ENCODE results near the gene SMARCC1.

DNA sequence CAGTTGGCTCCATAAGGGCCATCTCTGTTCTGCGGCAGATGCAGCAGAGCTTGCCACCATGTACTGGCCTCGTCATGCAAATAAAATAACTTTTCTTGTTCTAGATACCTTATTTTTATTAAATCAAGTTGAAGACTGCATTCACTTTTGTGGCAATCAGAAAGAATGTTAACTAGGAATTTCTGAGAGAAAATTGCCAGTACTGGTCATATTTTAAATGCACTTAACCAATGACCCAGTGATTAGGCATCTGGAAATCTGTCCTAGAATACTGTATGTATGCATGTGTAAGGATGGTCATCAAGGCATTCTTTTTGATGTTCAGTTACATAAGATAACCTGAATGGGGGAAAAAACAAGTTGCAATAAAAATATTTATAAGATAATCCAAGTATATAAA is 168.8 kb downstream of the SMARCC1 start:
- TF ChIP-seq, protein P1, sequence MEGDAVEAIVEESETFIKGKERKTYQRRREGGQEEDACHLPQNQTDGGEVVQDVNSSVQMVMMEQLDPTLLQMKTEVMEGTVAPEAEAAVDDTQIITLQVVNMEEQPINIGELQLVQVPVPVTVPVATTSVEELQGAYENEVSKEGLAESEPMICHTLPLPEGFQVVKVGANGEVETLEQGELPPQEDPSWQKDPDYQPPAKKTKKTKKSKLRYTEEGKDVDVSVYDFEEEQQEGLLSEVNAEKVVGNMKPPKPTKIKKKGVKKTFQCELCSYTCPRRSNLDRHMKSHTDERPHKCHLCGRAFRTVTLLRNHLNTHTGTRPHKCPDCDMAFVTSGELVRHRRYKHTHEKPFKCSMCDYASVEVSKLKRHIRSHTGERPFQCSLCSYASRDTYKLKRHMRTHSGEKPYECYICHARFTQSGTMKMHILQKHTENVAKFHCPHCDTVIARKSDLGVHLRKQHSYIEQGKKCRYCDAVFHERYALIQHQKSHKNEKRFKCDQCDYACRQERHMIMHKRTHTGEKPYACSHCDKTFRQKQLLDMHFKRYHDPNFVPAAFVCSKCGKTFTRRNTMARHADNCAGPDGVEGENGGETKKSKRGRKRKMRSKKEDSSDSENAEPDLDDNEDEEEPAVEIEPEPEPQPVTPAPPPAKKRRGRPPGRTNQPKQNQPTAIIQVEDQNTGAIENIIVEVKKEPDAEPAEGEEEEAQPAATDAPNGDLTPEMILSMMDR (IDR thresholded peaks at IDR 0.05): no peak
- TF ChIP-seq POLR2AphosphoS5 (IDR thresholded peaks at IDR 0.05): no peak
